GM20000 (cell line): ENCODE data around the gene PLS1.

ENCODE experiments used
- DNase-seq: peaks from one replicate; pipeline ENCODE4 v3.0.0; 2012; ENCODE audit warnings: low spot score
- CTCF ChIP-seq: IDR thresholded peaks from 2 replicates; pipeline ENCODE4 v1.5.1; 2012; ENCODE audit warnings: mild to moderate bottlenecking, control low read depth; ENCODE audit errors: extremely low read depth, missing control alignments

The PLS1 gene

GRCh38 chr3:142676151-142676550, 80.0 kb downstream of the PLS1 start:
- DNase-seq = no peak

GRCh38 chr3:142680710-142681109, 84.5 kb downstream of the PLS1 start:
- no peak for TF ChIP-seq CTCF
- DNase-seq = no peak

More at GRCh38 chr3:142676151-142676550, 80.0 kb downstream of the PLS1 start:
- TF ChIP-seq CTCF = no peak

GRCh38 chr3:142690613-142691012, 94.4 kb downstream of the PLS1 start:
- no peak for TF ChIP-seq CTCF
- no peak for DNase-seq

GRCh38 chr3:142691527-142691926, 95.3 kb downstream of the PLS1 start:
- DNase-seq = no peak
- TF ChIP-seq CTCF = no peak

- no peak for TF ChIP-seq CTCF
These were observed 97.1 kb downstream of the PLS1 start for GRCh38 chr3:142693136-142693853.

GRCh38 chr3:142694225-142694624, 98.0 kb downstream of the PLS1 start:
- no peak for TF ChIP-seq CTCF
- no peak for DNase-seq

More at GRCh38 chr3:142693136-142693853, 97.1 kb downstream of the PLS1 start:
- DNase-seq = no peak

- DNase-seq = no peak
- TF ChIP-seq CTCF = no peak
These were observed 109.0 kb downstream of the PLS1 start for GRCh38 chr3:142705198-142705597.
